ENCODE data around the gene CCDC192. TPM values are rescaled to one million over a fixed set of nuclear protein-coding genes. Genes with fewer than 3 reads are reported as not detected.

Gene CCDC192
- total RNA-seq, 3 donors from 2014 or later (not counting 1 experiment from before 2014, with no cell fraction given): not detected

GRCh38 chr5:127696683-127697082, 6.5 kb upstream of the CCDC192 start:
- H3K36me3 ChIP-seq (ENCODE audit: control insufficient read depth, insufficient read depth, low read length): no peaks in the 10 kb centered on the region
- Mint-ChIP-seq H3K27me3 (ENCODE audit: low read depth in 2 of 2) (no peaks in the 10 kb centered on the region), H3K27ac (no peak overlapping the region), H3K9me3 (peaks cover 0 to 2% of the 10 kb centered on the region in 2 donors), H3K4me1 (no peaks in the 10 kb centered on the region), H3K36me3 (no peaks in the 10 kb centered on the region), H3K4me3 (no peak overlapping the region)
- ATAC-seq (no peak), DNase-seq (no peak)
- no peak overlapping the region for H3K27ac ChIP-seq (ENCODE audit: low read length)
- H3K27me3 ChIP-seq (ENCODE audit: control insufficient read depth, insufficient read depth, low read length): no peaks in the 10 kb centered on the region
- H3K4me3 ChIP-seq (ENCODE audit: low read length): no peak overlapping the region
- H3K9me3 ChIP-seq (ENCODE audit: control insufficient read depth, insufficient read depth, low read length): no peaks in the 10 kb centered on the region
- no peaks in the 10 kb centered on the region for H3K4me1 ChIP-seq (ENCODE audit: control insufficient read depth, insufficient read depth, low read length)
- no peak for TF ChIP-seq CTCF (IDR thresholded peaks at IDR 0.05)
- WGBS (ENCODE audit: insufficient coverage): 96% methylated on average over 6 of the region's 6 CpGs
- intact Hi-C loops (cut with micrococcal nuclease): no loop called here

- Mint-ChIP-seq H3K27ac (no peak overlapping the region), H3K4me1 (no peaks in the 10 kb centered on the region), H3K27me3 (ENCODE audit: low read depth in 2 of 2) (no peaks in the 10 kb centered on the region), H3K36me3 (no peaks in the 10 kb centered on the region), H3K9me3 (peaks cover 0 to 2% of the 10 kb centered on the region in 2 donors), H3K4me3 (no peak overlapping the region)
- TF ChIP-seq CTCF (IDR thresholded peaks at IDR 0.05): no peak
- Histone ChIP-seq H3K4me3 (ENCODE audit: low read length) (no peak overlapping the region), H3K27ac (ENCODE audit: low read length) (no peak overlapping the region), H3K9me3 (ENCODE audit: control insufficient read depth, insufficient read depth, low read length) (no peaks in the 10 kb centered on the region), H3K36me3 (ENCODE audit: control insufficient read depth, insufficient read depth, low read length) (no peaks in the 10 kb centered on the region), H3K27me3 (ENCODE audit: control insufficient read depth, insufficient read depth, low read length) (no peaks in the 10 kb centered on the region), H3K4me1 (ENCODE audit: control insufficient read depth, insufficient read depth, low read length) (no peaks in the 10 kb centered on the region)
- ATAC-seq (no peak), DNase-seq (no peak)
- 71% methylated on average over 2 of the region's 2 CpGs for WGBS (ENCODE audit: insufficient coverage)
- intact Hi-C loops (cut with micrococcal nuclease): no loop called here
These were observed 5.1 kb upstream of the CCDC192 start for GRCh38 chr5:127697894-127698600.

GRCh38 chr5:127699416-127699815, 3.8 kb upstream of the CCDC192 start:
- H3K27ac Mint-ChIP-seq: no peak overlapping the region
- Histone ChIP-seq H3K27me3 (ENCODE audit: control insufficient read depth, insufficient read depth, low read length) (no peaks in the 10 kb centered on the region), H3K36me3 (ENCODE audit: control insufficient read depth, insufficient read depth, low read length) (no peaks in the 10 kb centered on the region), H3K4me3 (ENCODE audit: low read length) (no peak overlapping the region), H3K4me1 (ENCODE audit: control insufficient read depth, insufficient read depth, low read length) (no peaks in the 10 kb centered on the region), H3K9me3 (ENCODE audit: control insufficient read depth, insufficient read depth, low read length) (no peaks in the 10 kb centered on the region), H3K27ac (ENCODE audit: low read length) (no peak overlapping the region)
- WGBS (ENCODE audit: insufficient coverage): 95% methylated on average over 4 of the region's 5 CpGs
- TF ChIP-seq CTCF (IDR thresholded peaks at IDR 0.05): no peak
- H3K4me1 Mint-ChIP-seq: no peaks in the 10 kb centered on the region
- H3K4me3 Mint-ChIP-seq: no peak overlapping the region
- DNase-seq (no peak), ATAC-seq (no peak)
- no peaks in the 10 kb centered on the region for H3K36me3 Mint-ChIP-seq
- intact Hi-C loops (cut with micrococcal nuclease): no loop called here
- H3K27me3 Mint-ChIP-seq (ENCODE audit: low read depth in 2 of 2): no peaks in the 10 kb centered on the region
- H3K9me3 Mint-ChIP-seq: peaks cover 0 to 2% of the 10 kb centered on the region in 2 donors

GRCh38 chr5:127700237-127700766, 2.9 kb upstream of the CCDC192 start:
- WGBS (ENCODE audit: insufficient coverage): 91% methylated on average over 6 of the region's 6 CpGs
- intact Hi-C loops (cut with micrococcal nuclease): no loop called here
- ATAC-seq (no peak), DNase-seq (no peak)
- Histone ChIP-seq H3K9me3 (ENCODE audit: control insufficient read depth, insufficient read depth, low read length) (no peaks in the 10 kb centered on the region), H3K36me3 (ENCODE audit: control insufficient read depth, insufficient read depth, low read length) (no peaks in the 10 kb centered on the region), H3K4me1 (ENCODE audit: control insufficient read depth, insufficient read depth, low read length) (no peaks in the 10 kb centered on the region), H3K4me3 (ENCODE audit: low read length) (no peak overlapping the region), H3K27me3 (ENCODE audit: control insufficient read depth, insufficient read depth, low read length) (no peaks in the 10 kb centered on the region), H3K27ac (ENCODE audit: low read length) (no peak overlapping the region)
- Mint-ChIP-seq H3K4me3 (no peak overlapping the region), H3K27ac (no peak overlapping the region), H3K4me1 (no peaks in the 10 kb centered on the region), H3K27me3 (ENCODE audit: low read depth in 2 of 2) (no peaks in the 10 kb centered on the region), H3K9me3 (peaks cover 0 to 2% of the 10 kb centered on the region in 2 donors), H3K36me3 (no peaks in the 10 kb centered on the region)
- no peak for TF ChIP-seq CTCF (IDR thresholded peaks at IDR 0.05)

Measured in natural killer cell (primary cell).